Muscle layer of duodenum (tissue), 2 donors: ENCODE results near the gene L1CAM.
A peak's percentile ranks its signal among the peaks of the same experiment; 100 is the strongest.
"Not testable (repeated sequence)": the region's sequence is repeated elsewhere in the genome, so short reads cannot be mapped to it uniquely, and the experiment has no call there.

Experiments used
- H3K27ac ChIP-seq: one replicate; pipeline ENCODE4 v1.7.0; 2013; ENCODE audit warnings: mild to moderate bottlenecking, low read length
- H3K27me3 ChIP-seq: one replicate; pipeline ENCODE4 v1.7.0; 2013; ENCODE audit warnings: low read depth, mild to moderate bottlenecking, control low read depth, low read length
- H3K36me3 ChIP-seq, 2 donors: one replicate each; pipeline ENCODE4 v1.7.0; 2013; ENCODE audit warnings: low read length in 2 of 2, control low read depth in 1 of 2, mild to moderate bottlenecking in 1 of 2; ENCODE audit not compliant: insufficient read depth in 2 of 2, control insufficient read depth in 1 of 2
- H3K4me1 ChIP-seq, 2 donors: one replicate each; pipeline ENCODE4 v1.7.0; 2013; ENCODE audit warnings: low read length in 2 of 2, mild to moderate bottlenecking in 2 of 2, control low read depth in 1 of 2, moderate library complexity in 1 of 2; ENCODE audit not compliant: insufficient read depth in 2 of 2, control insufficient read depth in 1 of 2
- H3K4me3 ChIP-seq, 2 donors: one replicate each; pipeline ENCODE4 v1.7.0; 2013; ENCODE audit warnings: low read length in 2 of 2, low read depth in 1 of 2, mild to moderate bottlenecking in 1 of 2
- H3K9me3 ChIP-seq, 2 donors: one replicate each; pipeline ENCODE4 v1.7.0; 2013; ENCODE audit warnings: low read length in 2 of 2, control low read depth in 1 of 2, mild to moderate bottlenecking in 1 of 2; ENCODE audit not compliant: control insufficient read depth in 1 of 2
- donor health status: healthy.

The L1CAM gene

GRCh38 chrX:153818571-153819383, 67.2 kb downstream of the L1CAM start:
- H3K4me3 ChIP-seq: peak overlapping the region in 1 of 2 donors; percentile 56
- no peaks in the 10 kb centered on the region for H3K4me1 ChIP-seq
- H3K27ac ChIP-seq: no peak overlapping the region
- H3K9me3 ChIP-seq: no peaks in the 10 kb centered on the region
- H3K36me3 ChIP-seq: no peaks in the 10 kb centered on the region
- no peaks in the 10 kb centered on the region for H3K27me3 ChIP-seq

- not testable (repeated sequence) for H3K36me3 ChIP-seq, H3K4me1 ChIP-seq
Measured at GRCh38 chrX:153818064-153818463, 67.9 kb downstream of the L1CAM start.

GRCh38 chrX:153816831-153817690, 68.9 kb downstream of the L1CAM start:
- no peaks in the 10 kb centered on the region for H3K36me3 ChIP-seq
- H3K4me3 ChIP-seq: no peak overlapping the region
- no peaks in the 10 kb centered on the region for H3K27me3 ChIP-seq
- H3K4me1 ChIP-seq: no peaks in the 10 kb centered on the region
- H3K9me3 ChIP-seq: no peaks in the 10 kb centered on the region
- no peak overlapping the region for H3K27ac ChIP-seq

More at GRCh38 chrX:153818064-153818463, 67.9 kb downstream of the L1CAM start:
- H3K9me3 ChIP-seq, H3K27me3 ChIP-seq, H3K4me3 ChIP-seq, H3K27ac ChIP-seq: not testable (repeated sequence)

GRCh38 chrX:153814591-153815315, 71.2 kb downstream of the L1CAM start:
- Histone ChIP-seq H3K9me3 (no peaks in the 10 kb centered on the region), H3K4me3 (no peak overlapping the region), H3K36me3 (no peaks in the 10 kb centered on the region), H3K27ac (no peak overlapping the region), H3K27me3 (no peaks in the 10 kb centered on the region), H3K4me1 (no peaks in the 10 kb centered on the region)

DNA sequence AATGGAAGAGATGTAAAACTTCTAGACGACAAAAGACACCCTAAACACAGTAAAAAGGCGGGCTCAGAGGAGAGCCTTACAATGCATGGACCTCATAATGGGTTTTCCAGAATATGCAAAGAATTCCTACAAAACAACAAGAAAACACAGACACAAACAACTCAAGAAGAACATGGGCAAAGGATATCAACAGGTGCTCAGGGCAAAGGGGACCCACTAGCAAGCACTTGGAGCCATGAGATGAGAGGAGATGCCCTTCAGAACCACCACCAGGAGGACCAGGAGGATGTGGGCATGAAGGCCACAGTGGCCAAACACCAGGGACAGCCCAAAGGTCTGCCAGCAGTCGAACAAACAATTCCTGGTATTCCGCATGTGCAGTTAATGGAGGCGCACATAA, 72.8 kb downstream of the L1CAM start:
- Histone ChIP-seq H3K27me3 (no peaks in the 10 kb centered on the region), H3K4me3 (no peak overlapping the region), H3K36me3 (no peaks in the 10 kb centered on the region), H3K9me3 (no peaks in the 10 kb centered on the region), H3K4me1 (no peaks in the 10 kb centered on the region), H3K27ac (no peak overlapping the region)

GRCh38 chrX:153812220-153812619, 73.8 kb downstream of the L1CAM start:
- Histone ChIP-seq H3K27me3 (no peaks in the 10 kb centered on the region), H3K36me3 (no peaks in the 10 kb centered on the region), H3K4me3 (no peak overlapping the region), H3K9me3 (no peaks in the 10 kb centered on the region), H3K27ac (no peak overlapping the region), H3K4me1 (no peaks in the 10 kb centered on the region)
